GM18870 (cell line): Measurements from ENCODE around the gene MFF.

Experiments
- ATAC-seq: cut with Tn5 transposase; IDR thresholded peaks from one replicate; pipeline ENCODE4 v1.9.1; 2021; ENCODE audit warnings: moderate library complexity; ENCODE audit not compliant: unreplicated experiment

Gene MFF

GRCh38 chr2:227404585-227405271 lies 79.7 kb downstream of the MFF start:
- no peak for ATAC-seq

DNA sequence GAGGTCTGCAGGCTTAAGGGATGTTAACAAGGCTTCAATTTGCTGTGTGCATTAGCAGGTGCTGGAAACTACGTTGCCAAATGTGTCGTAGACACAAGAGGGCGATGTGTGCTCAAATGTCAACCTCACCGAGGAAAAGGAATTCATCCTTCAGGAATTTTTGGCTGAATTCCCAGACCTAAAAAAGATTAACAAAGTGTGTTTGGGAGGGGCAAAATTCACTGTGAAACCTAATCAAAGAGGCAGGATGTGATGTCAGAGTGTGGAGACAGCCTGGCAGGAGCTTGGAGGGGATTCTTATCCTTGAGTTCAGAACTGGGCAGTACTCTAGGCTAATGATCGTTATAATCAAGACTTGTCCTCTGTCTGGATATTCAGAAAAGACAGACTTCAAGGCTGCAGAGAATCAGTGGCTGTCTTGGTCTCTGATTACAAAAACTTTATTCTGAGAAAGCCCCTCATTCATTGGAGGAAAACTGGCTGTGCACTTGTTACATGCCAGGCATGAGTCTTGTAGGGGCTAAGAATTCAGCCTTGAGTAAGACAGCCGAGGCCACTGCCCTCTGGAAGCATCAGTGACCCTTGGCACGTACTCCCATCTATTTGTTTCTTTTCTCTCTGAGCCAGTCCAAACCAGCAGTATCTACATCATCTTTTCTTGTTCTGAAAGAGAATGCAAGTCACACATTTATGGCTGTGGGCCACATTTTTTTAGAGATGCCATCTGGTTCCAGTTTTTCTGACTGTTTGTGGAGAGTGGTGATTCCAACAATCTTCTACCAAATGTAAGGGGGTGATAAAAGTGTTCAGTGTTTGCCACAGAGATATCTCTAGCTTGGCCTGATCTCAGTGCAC lies 81.4 kb downstream of the MFF start:
- peak; percentile 44 for ATAC-seq
